ENCODE data around the gene TERB2. TPM values are rescaled to one million over a fixed set of nuclear protein-coding genes. Genes with fewer than 3 reads are reported as not detected.

Gene TERB2
- total RNA-seq = not detected in 2 replicates

GRCh38 chr15:44956388-44956787, at the start of gene TERB2:
TSS of gene TERB2 (plus strand) at chr15:44956687. CDS start at chr15:44956719, 32 bp downstream.

GRCh38 chr15:45022871-45023658, 66.6 kb downstream of the TERB2 start, which contains the start of gene SORD:
TSS of gene SORD (plus strand) at chr15:45023195. CDS start at chr15:45023284, 89 bp downstream.

Small RNA genes lying within 50 kb of the gene (small RNA-seq; reads per million reads assigned to genes)
- gene RNU1-78P = not detected
- not detected for gene RNU6-1108P
- not detected for gene RNU6-1332P
- not detected for gene RNU6-966P

Other genes with a start within 250 kb of the TERB2 start
- 0.11 and 0.79 TPM in 2 replicates for gene PATL2, start 245.4 kb upstream of the TERB2 start, total RNA-seq
- gene B2M, start 245.2 kb upstream of the TERB2 start, total RNA-seq = 690 and 982 TPM in 2 replicates
- gene TRIM69, start 220.2 kb upstream of the TERB2 start, total RNA-seq = 7.1 and 9.3 TPM in 2 replicates
- 21.6 and 27.1 TPM in 2 replicates for gene SORD, start 66.5 kb downstream of the TERB2 start, total RNA-seq
- gene DUOX2, start 157.5 kb downstream of the TERB2 start, total RNA-seq = 1.4 and 5.1 TPM in 2 replicates
- gene DUOXA2, start 157.6 kb downstream of the TERB2 start, total RNA-seq = not detected in 2 replicates
- 22.0 and 23.2 TPM in 2 replicates for gene DUOXA1, start 173.2 kb downstream of the TERB2 start, total RNA-seq
- 7.5 and 11.0 TPM in 2 replicates for gene DUOX1, start 173.3 kb downstream of the TERB2 start, total RNA-seq
- 10.6 and 19.2 TPM in 2 replicates for gene SHF, start 231.3 kb downstream of the TERB2 start, total RNA-seq